WERI-Rb-1 (cell line): Measurements from ENCODE around the gene SP6.

Experiments
- DNase-seq: peaks from one replicate; pipeline ENCODE4 v3.0.0-alpha.2; 2020
- H3K27ac ChIP-seq: fragments of 250-450 bp; sonication (Bioruptor Pico); 2 replicates; pipeline ENCODE4 v1.5.1; 2020; ENCODE audit warnings: mild to moderate bottlenecking, moderate library complexity
- H3K27me3 ChIP-seq: fragments of 250-450 bp; sonication (Bioruptor Pico); 2 replicates; pipeline ENCODE4 v1.5.1; 2021; ENCODE audit warnings: mild to moderate bottlenecking, low read depth, moderate library complexity; ENCODE audit not compliant: insufficient read depth, severe bottlenecking
- H3K36me3 ChIP-seq: fragments of 250-450 bp; sonication (Bioruptor Pico); 2 replicates; pipeline ENCODE4 v1.5.1; 2020; ENCODE audit warnings: mild to moderate bottlenecking, moderate library complexity
- H3K4me3 ChIP-seq: 2 replicates; pipeline ENCODE4 v1.5.1; 2011; ENCODE audit warnings: low read depth, mild to moderate bottlenecking, control low read depth, low read length
- H3K9me3 ChIP-seq: fragments of 250-450 bp; sonication (Bioruptor Pico); 2 replicates; pipeline ENCODE4 v1.5.1; 2021; ENCODE audit warnings: mild to moderate bottlenecking, moderate library complexity; ENCODE audit not compliant: severe bottlenecking
- TF ChIP-seq, protein P1 (sequence below): IDR thresholded peaks from 2 replicates; pipeline ENCODE4 v1.5.1; 2011; ENCODE audit warnings: low read depth, mild to moderate bottlenecking, control low read depth, inconsistent platforms, low read length

Gene SP6

DNA sequence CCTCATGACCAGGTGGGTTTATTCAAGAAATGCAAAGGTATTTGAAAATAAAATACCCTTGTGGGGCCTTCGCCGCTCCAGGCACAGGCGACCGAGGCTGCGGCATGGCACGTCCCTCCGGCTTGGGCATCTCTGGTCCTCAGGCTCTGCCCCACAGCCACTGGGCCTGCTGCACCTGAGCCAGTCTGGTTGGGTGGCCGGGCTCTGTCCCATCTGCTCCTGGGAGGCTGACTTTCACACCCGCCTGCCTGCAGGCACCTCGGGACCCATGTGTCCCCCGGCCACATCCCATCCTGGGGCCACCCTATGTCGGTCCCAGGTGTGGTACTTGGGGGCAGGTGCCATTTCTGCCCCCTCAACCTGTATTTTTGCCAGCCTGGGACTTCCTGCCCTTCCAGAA is 50.3 kb downstream of the SP6 start:
- Histone ChIP-seq H3K36me3 (no peaks in the 10 kb centered on the region), H3K4me3 (no peak overlapping the region), H3K27ac (no peak overlapping the region), H3K9me3 (no peaks in the 10 kb centered on the region), H3K27me3 (no peaks in the 10 kb centered on the region)
- TF ChIP-seq, protein P1, sequence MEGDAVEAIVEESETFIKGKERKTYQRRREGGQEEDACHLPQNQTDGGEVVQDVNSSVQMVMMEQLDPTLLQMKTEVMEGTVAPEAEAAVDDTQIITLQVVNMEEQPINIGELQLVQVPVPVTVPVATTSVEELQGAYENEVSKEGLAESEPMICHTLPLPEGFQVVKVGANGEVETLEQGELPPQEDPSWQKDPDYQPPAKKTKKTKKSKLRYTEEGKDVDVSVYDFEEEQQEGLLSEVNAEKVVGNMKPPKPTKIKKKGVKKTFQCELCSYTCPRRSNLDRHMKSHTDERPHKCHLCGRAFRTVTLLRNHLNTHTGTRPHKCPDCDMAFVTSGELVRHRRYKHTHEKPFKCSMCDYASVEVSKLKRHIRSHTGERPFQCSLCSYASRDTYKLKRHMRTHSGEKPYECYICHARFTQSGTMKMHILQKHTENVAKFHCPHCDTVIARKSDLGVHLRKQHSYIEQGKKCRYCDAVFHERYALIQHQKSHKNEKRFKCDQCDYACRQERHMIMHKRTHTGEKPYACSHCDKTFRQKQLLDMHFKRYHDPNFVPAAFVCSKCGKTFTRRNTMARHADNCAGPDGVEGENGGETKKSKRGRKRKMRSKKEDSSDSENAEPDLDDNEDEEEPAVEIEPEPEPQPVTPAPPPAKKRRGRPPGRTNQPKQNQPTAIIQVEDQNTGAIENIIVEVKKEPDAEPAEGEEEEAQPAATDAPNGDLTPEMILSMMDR = no peak
- no peak for DNase-seq

DNA sequence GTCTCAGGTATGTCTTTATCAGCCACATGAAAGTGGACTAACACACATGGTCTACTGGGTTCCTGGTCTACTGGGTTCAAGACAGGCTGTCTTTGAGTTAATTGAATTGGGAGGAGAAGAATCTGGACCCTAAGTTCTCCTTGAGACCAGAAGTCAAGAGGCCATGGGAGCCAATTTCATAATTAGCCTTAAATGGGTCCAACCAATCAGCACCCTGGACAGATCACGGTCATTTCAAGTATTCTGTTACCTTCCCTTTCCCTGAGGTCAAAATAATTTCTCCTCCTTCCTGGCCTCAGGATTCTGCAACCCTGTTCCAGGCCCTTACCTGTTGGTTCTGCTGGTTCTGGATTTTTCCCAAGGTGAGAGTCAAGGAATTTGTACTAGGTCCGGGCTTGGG is 53.2 kb downstream of the SP6 start:
- H3K27me3 ChIP-seq = no peaks in the 10 kb centered on the region
- H3K27ac ChIP-seq = no peak overlapping the region
- TF ChIP-seq, protein P1 = no peak
- H3K36me3 ChIP-seq = no peaks in the 10 kb centered on the region
- no peak for DNase-seq
- H3K9me3 ChIP-seq = no peaks in the 10 kb centered on the region
- H3K4me3 ChIP-seq = no peak overlapping the region
